ENCODE results near the gene STRA8.

- TF ChIP-seq, protein P1, sequence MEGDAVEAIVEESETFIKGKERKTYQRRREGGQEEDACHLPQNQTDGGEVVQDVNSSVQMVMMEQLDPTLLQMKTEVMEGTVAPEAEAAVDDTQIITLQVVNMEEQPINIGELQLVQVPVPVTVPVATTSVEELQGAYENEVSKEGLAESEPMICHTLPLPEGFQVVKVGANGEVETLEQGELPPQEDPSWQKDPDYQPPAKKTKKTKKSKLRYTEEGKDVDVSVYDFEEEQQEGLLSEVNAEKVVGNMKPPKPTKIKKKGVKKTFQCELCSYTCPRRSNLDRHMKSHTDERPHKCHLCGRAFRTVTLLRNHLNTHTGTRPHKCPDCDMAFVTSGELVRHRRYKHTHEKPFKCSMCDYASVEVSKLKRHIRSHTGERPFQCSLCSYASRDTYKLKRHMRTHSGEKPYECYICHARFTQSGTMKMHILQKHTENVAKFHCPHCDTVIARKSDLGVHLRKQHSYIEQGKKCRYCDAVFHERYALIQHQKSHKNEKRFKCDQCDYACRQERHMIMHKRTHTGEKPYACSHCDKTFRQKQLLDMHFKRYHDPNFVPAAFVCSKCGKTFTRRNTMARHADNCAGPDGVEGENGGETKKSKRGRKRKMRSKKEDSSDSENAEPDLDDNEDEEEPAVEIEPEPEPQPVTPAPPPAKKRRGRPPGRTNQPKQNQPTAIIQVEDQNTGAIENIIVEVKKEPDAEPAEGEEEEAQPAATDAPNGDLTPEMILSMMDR (IDR thresholded peaks at IDR 0.05): no peak
- TF ChIP-seq POLR2A (IDR thresholded peaks at IDR 0.05): no peak
Measured at GRCh38 chr7:135291809-135292253, 58.2 kb downstream of the STRA8 start.
